GM12878 (cell line): ENCODE data around the gene ELP4. TPM values are rescaled to one million over a fixed set of nuclear protein-coding genes. Genes with fewer than 3 reads are reported as not detected.
A peak's percentile ranks its signal among the peaks of the same experiment; 100 is the strongest.
"Not testable (repeated sequence)": the region's sequence is repeated elsewhere in the genome, so short reads cannot be mapped to it uniquely, and the experiment has no call there.

Experiments used
- ATAC-seq: fragments of 200-7000 bp; cut with Tn5 transposase; 3 replicates; pipeline ENCODE4 v1.9.1; 2020; ENCODE audit warnings: mild to moderate bottlenecking, moderate library complexity
- BruUV-seq: library from RNA; stranded (reverse); fragments of 400-500 nt; replicated peaks from 2 replicates; lab custom pipeline; 2021; lab: Mats Ljungman, UMichigan
- CTCF ChIA-PET: fragments of 300-600 bp; sonication (Branson Sonifier 250); formaldehyde crosslinking; extraction: SDS; loops from one replicate; lab custom pipeline; 2021; ENCODE audit warnings: inconsistent platforms; lab: Yijun Ruan, JAX
- POLR2A ChIA-PET: fragments of 350-600 bp; formaldehyde crosslinking; extraction: SDS; loops from one replicate; lab custom pipeline; 2021; ENCODE audit warnings: inconsistent platforms; lab: Charles Lee
- RAD21 ChIA-PET: fragments of 300-600 bp; sonication (Branson Sonifier 250); formaldehyde crosslinking; loops from one replicate; lab custom pipeline; 2023; ENCODE audit warnings: antibody characterized with exemption; ENCODE audit not compliant: unreplicated experiment; lab: Charles Lee
- SMC1A ChIA-PET: fragments of 300-600 bp; sonication (Branson Sonifier 250); formaldehyde crosslinking; loops from one replicate; lab custom pipeline; 2023; ENCODE audit not compliant: unreplicated experiment, uncharacterized antibody; lab: Charles Lee
- DNase-seq: peaks from one replicate; pipeline ENCODE4 v3.0.0-alpha.2; 2011; ENCODE audit warnings: low read depth, low spot score
- FAIRE-seq: peaks from 3 replicates; lab custom pipeline; 2011; peaks lifted over from hg19 to GRCh38; lab: Jason Lieb, UNC
- H2AFZ ChIP-seq: 2 replicates; pipeline ENCODE4 v1.6.0; 2011; ENCODE audit warnings: low read depth, low read length, control low read depth; ENCODE audit not compliant: control insufficient read depth
- H3K27ac ChIP-seq: 2 replicates; pipeline ENCODE4 v1.5.1; 2011; ENCODE audit warnings: control low read depth; ENCODE audit not compliant: control insufficient read depth, insufficient read depth
- H3K27me3 ChIP-seq, 2 experiments: replicated peaks in 1 of 2; 2 replicates each; pipeline versions ENCODE4 v1.6.0 to v1.6.1; 2011; ENCODE audit warnings: low read length in 1 of 2; ENCODE audit not compliant: control insufficient read depth in 2 of 2, insufficient read depth in 2 of 2
- H3K36me3 ChIP-seq, 2 experiments: 2 replicates each; pipeline ENCODE4 v1.5.1; 2011; ENCODE audit warnings: low read length in 1 of 2; ENCODE audit not compliant: control insufficient read depth in 2 of 2, insufficient read depth in 2 of 2
- H3K4me1 ChIP-seq: 2 replicates; pipeline ENCODE4 v1.6.1; 2011; ENCODE audit warnings: mild to moderate bottlenecking, low read length, moderate library complexity, mixed read lengths; ENCODE audit not compliant: control insufficient read depth, insufficient read depth
- H3K4me2 ChIP-seq: 2 replicates; pipeline ENCODE4 v1.6.0; 2011; ENCODE audit warnings: control low read depth; ENCODE audit not compliant: control insufficient read depth, insufficient read depth
- H3K4me3 ChIP-seq: fragments of 200-600 bp; sonication (generic); 2 replicates; pipeline ENCODE4 v1.5.1; 2016
- H3K79me2 ChIP-seq: 2 replicates; pipeline ENCODE4 v1.6.0; 2011; ENCODE audit warnings: low read length; ENCODE audit not compliant: control insufficient read depth, insufficient read depth
- H3K9ac ChIP-seq: 2 replicates; pipeline ENCODE4 v1.8.0; 2011; ENCODE audit warnings: low read length, control low read depth, mixed read lengths; ENCODE audit not compliant: control insufficient read depth, insufficient read depth
- H3K9me3 ChIP-seq: replicated peaks from 3 replicates; pipeline ENCODE4 v1.5.1; 2011; ENCODE audit warnings: mild to moderate bottlenecking, low read length; ENCODE audit not compliant: control insufficient read depth, insufficient read depth
- H4K20me1 ChIP-seq: 2 replicates; pipeline ENCODE4 v1.6.0; 2011; ENCODE audit not compliant: control insufficient read depth, insufficient read depth
- MLLT1 ChIP-seq: fragments of 450-650 bp; IDR thresholded peaks from 2 replicates; pipeline ENCODE4 v1.6.1; 2016; ENCODE audit warnings: mild to moderate bottlenecking
- YBX1 ChIP-seq: fragments of 450-650 bp; IDR thresholded peaks from 2 replicates; pipeline ENCODE4 v1.6.1; 2016; ENCODE audit warnings: antibody characterized with exemption
- ZSCAN29 ChIP-seq: fragments of 450-650 bp; IDR thresholded peaks from 2 replicates; pipeline ENCODE4 v1.6.1; 2017; ENCODE audit warnings: mild to moderate bottlenecking, moderate library complexity
- WGBS: methylation state at CpG from one replicate; pipeline ENCODE4 v1.1.6; 2016; ENCODE audit warnings: low lambda C conversion rate; ENCODE audit not compliant: insufficient replicate concordance, insufficient coverage; ENCODE audit errors: missing lambda C conversion rate; 5-methylcytosine and 5-hydroxymethylcytosine counted together
- in situ Hi-C: fragments of 300-500 bp; cut with MboI; formaldehyde crosslinking; loops from 9 replicates; pipeline ENCODE4 v1.14.3; 2018; ENCODE audit warnings: mixed read lengths
- intact Hi-C: fragments of 100-400 bp; cut with micrococcal nuclease; formaldehyde crosslinking; loops from one replicate; pipeline ENCODE4 v1.14.2; 2022; ENCODE audit not compliant: unreplicated experiment
- polyA plus RNA-seq, 11 experiments: library from polyadenylated mRNA; depleted of rRNA in 4 of 11; unstranded in 6 of 11; stranded (reverse) in 5 of 11; fragments of >200 nt; fragmentation: Nextera tagmentation in 4 of 11; fragmentation: Illumina TruSeq in 1 of 11; extraction: Ambion mirVana in 4 of 11; extraction: Trizol in 1 of 11; gene quantifications; 1 replicate in 1 of 11; 2 replicates in 10 of 11; pipeline versions ENCODE4 v1.2.1 to v1.2.3, GENCODE V29; 2011 to 2016; ENCODE audit warnings: inconsistent platforms in 2 of 11, missing spikeins in 2 of 11, low read depth in 1 of 11
- total RNA-seq, 4 experiments: library from RNA; depleted of rRNA in 3 of 4; stranded (reverse); fragments of >200 nt in 3 of 4; fragmentation: Illumina TruSeq in 1 of 4; extraction: Trizol in 1 of 4; gene quantifications; 2 replicates each; pipeline versions ENCODE4 v1.2.1 to v1.2.3, GENCODE V29; 2013 to 2021
- TF ChIP-seq, protein P1 (sequence below): IDR thresholded peaks from 2 replicates; pipeline ENCODE4 v1.6.1; 2011; ENCODE audit warnings: low read depth, low read length, improper control_type of control experiment, borderline replicate concordance

Gene ELP4
- total and polyA plus RNA-seq, 10 of the 15 experiments (the other 5 are each of a cell fraction or from before 2014, with no cell fraction given), result 17.7 to 36.1 (median 27.0) TPM

DNA sequence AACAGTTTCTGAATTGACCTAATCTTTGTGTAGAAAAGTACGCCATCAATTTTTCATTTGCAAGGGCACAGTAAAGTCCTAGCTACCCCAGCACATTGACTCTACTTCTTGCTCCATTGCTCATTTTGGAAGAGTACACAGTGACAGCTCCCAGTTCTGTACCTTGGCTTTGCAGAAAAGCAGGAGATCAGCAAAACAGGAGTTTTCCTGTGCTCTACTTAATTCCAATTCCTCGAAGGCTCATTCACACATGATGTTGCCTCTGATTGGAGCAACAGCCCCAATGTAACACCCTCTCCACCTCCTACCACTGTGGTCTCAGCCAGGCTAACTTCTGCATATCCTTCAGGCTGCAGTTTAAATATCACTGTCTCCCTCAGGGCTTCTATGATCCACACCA lies 182.9 kb downstream of the ELP4 start:
- no peak overlapping the region for H3K9ac ChIP-seq
- no peak for TF ChIP-seq MLLT1
- no peak for TF ChIP-seq YBX1
- TF ChIP-seq, protein P1, sequence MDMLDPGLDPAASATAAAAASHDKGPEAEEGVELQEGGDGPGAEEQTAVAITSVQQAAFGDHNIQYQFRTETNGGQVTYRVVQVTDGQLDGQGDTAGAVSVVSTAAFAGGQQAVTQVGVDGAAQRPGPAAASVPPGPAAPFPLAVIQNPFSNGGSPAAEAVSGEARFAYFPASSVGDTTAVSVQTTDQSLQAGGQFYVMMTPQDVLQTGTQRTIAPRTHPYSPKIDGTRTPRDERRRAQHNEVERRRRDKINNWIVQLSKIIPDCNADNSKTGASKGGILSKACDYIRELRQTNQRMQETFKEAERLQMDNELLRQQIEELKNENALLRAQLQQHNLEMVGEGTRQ, result no peak
- H2AFZ ChIP-seq, result no peak overlapping the region
- no peaks in the 10 kb centered on the region for H3K36me3 ChIP-seq
- H3K4me3 ChIP-seq, result no peak overlapping the region
- 96% methylated on average over 2 of the region's 2 CpGs for WGBS
- no TSS peak for BruUV-seq
- in situ Hi-C loops (no loop called here), intact Hi-C loops (no loop called here)
- RAD21 ChIA-PET, result no interaction called here
- no peak for ATAC-seq
- POLR2A ChIA-PET, result no interaction called here
- no peaks in the 10 kb centered on the region for H3K4me1 ChIP-seq
- no peak overlapping the region for H3K4me2 ChIP-seq
- CTCF ChIA-PET, result no interaction called here
- SMC1A ChIA-PET, result no interaction called here
- no peaks in the 10 kb centered on the region for H3K9me3 ChIP-seq
- no peak for FAIRE-seq
- no peaks in the 10 kb centered on the region for H4K20me1 ChIP-seq
- DNase-seq, result no peak
- no peaks in the 10 kb centered on the region for H3K27me3 ChIP-seq
- H3K79me2 ChIP-seq, result no peaks in the 10 kb centered on the region
- H3K27ac ChIP-seq, result no peak overlapping the region

DNA sequence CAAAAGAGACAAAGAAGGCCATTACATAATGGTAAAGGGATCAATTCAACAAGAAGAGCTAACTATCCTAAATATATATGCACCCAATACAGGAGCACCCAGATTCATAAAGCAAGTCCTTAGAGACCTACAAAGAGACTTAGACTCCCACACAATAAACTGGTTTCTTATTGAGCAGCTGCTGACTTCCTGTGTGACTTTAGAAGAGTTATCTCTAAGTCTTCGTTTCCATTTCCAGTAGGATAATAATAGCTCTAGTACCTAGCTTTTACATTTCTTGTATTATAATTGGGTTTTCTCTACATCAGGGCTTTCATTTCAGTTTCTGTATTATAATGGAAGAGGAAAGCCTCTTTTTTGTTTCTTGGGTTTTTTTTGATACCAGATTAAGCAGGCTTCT lies 187.5 kb downstream of the ELP4 start:
- in situ Hi-C loops, H4K20me1 ChIP-seq, H2AFZ ChIP-seq, H3K9ac ChIP-seq, SMC1A ChIA-PET, FAIRE-seq, RAD21 ChIA-PET, H3K4me3 ChIP-seq, H3K36me3 ChIP-seq, H3K9me3 ChIP-seq, H3K27me3 ChIP-seq, H3K4me1 ChIP-seq, DNase-seq, intact Hi-C loops, H3K79me2 ChIP-seq, BruUV-seq, H3K4me2 ChIP-seq, H3K27ac ChIP-seq: not testable (repeated sequence)
- 0% methylated on average over 1 of the region's 1 CpG for WGBS
- peak; percentile 62 for ATAC-seq
- ChIA-PET POLR2A (interaction anchor here (0.6 kb wide), 1 partner anchor 99 kb away, joined by 6 read pairs; no protein-coding TSS in a partner anchor), CTCF (interaction anchor here (1.0 kb wide), 1 partner anchor 261 kb away, joined by 3 read pairs; no protein-coding TSS in a partner anchor)
- TF ChIP-seq ZSCAN29, result 0 out of 2 replicates have a peak, but pooled peaks have one; percentile 73
